DND-41 (cell line): ENCODE measurements around the gene TNIK.

Source experiments
- EZH2 ChIP-seq: IDR thresholded peaks from 3 replicates; pipeline ENCODE4 v1.6.1; 2012; ENCODE audit warnings: borderline replicate concordance, low read depth, mild to moderate bottlenecking, moderate library complexity, low read length, inconsistent platforms; ENCODE audit not compliant: severe bottlenecking
- TF ChIP-seq, protein P1 (sequence below): IDR thresholded peaks from 2 replicates; pipeline ENCODE4 v1.5.1; 2012; ENCODE audit warnings: borderline replicate concordance, low read length, moderate library complexity, mild to moderate bottlenecking; ENCODE audit not compliant: poor library complexity, severe bottlenecking; ENCODE audit errors: extremely low read depth

DNA sequence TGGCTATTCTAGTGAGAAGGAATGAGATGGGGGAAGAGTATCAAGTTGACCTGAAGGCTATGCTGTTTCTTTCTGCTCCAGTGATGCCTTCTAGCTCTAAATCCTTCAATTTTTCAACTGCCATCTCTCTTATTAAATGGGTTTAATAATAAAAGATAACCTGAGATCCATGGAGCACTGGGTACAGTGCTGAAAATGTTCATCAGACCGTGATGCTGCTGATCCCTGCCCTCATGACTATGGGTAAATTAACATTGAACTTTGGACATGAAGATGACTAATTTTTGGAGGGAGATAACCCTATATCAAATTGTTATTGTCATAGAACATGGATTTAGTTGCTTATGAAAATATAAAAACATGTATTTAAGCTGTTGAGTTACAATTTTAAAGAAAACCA lies 406.0 kb downstream of the TNIK start:
- TF ChIP-seq, protein P1, sequence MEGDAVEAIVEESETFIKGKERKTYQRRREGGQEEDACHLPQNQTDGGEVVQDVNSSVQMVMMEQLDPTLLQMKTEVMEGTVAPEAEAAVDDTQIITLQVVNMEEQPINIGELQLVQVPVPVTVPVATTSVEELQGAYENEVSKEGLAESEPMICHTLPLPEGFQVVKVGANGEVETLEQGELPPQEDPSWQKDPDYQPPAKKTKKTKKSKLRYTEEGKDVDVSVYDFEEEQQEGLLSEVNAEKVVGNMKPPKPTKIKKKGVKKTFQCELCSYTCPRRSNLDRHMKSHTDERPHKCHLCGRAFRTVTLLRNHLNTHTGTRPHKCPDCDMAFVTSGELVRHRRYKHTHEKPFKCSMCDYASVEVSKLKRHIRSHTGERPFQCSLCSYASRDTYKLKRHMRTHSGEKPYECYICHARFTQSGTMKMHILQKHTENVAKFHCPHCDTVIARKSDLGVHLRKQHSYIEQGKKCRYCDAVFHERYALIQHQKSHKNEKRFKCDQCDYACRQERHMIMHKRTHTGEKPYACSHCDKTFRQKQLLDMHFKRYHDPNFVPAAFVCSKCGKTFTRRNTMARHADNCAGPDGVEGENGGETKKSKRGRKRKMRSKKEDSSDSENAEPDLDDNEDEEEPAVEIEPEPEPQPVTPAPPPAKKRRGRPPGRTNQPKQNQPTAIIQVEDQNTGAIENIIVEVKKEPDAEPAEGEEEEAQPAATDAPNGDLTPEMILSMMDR, result no peak
- TF ChIP-seq EZH2, result no peak
